Thoracic aorta (tissue), 2 donors: ENCODE measurements around the gene KNDC1. TPM values are rescaled to one million over a fixed set of nuclear protein-coding genes. Genes with fewer than 3 reads are reported as not detected.
A peak's percentile ranks its signal among the peaks of the same experiment; 100 is the strongest.

ENCODE experiments used
- ATAC-seq: fragments of 150-250 bp; one replicate; pipeline ENCODE4 v1.8.0; 2017; ENCODE audit warnings: low read depth; ENCODE audit not compliant: insufficient number of reproducible peaks, low FRiP score
- DNase-seq: peaks from one replicate; pipeline ENCODE4 v3.0.0-alpha.2; 2020; ENCODE audit warnings: low spot score
- H3K27ac ChIP-seq, 2 donors: fragments of 200-600 bp; sonication (generic); 1 replicate in 1 of 2; 2 replicates in 1 of 2; pipeline ENCODE4 v1.5.1; 2016; ENCODE audit warnings: mild to moderate bottlenecking in 2 of 2, moderate library complexity in 2 of 2
- H3K27me3 ChIP-seq: fragments of 200-600 bp; sonication (generic); replicated peaks from 2 replicates; pipeline ENCODE4 v1.6.0; 2016; ENCODE audit warnings: mild to moderate bottlenecking; ENCODE audit not compliant: insufficient read depth
- H3K36me3 ChIP-seq: fragments of 200-600 bp; sonication (generic); one replicate; pipeline ENCODE4 v1.5.1; 2016
- H3K4me1 ChIP-seq, 2 donors: fragments of 200-600 bp; sonication (generic); 1 replicate in 1 of 2; 2 replicates in 1 of 2; pipeline versions ENCODE4 v1.5.1 to v1.6.0; 2016; ENCODE audit warnings: low read depth in 2 of 2, mild to moderate bottlenecking in 1 of 2; ENCODE audit not compliant: control insufficient read depth in 1 of 2
- H3K4me3 ChIP-seq: fragments of 200-600 bp; sonication (generic); 2 replicates; pipeline ENCODE4 v1.5.1; 2016; ENCODE audit warnings: mild to moderate bottlenecking
- H3K9me3 ChIP-seq: fragments of 200-600 bp; sonication (generic); 2 replicates; pipeline ENCODE4 v1.5.1; 2016
- CTCF ChIP-seq: fragments of 200-600 bp; sonication (generic); IDR thresholded peaks from one replicate; pipeline ENCODE4 v1.5.1; 2019; ENCODE audit warnings: antibody characterized with exemption
- total RNA-seq, 2 donors: library from RNA; depleted of rRNA; stranded (reverse); fragments of >200 nt; gene quantifications; one replicate each; pipeline versions ENCODE4 v1.1.0 to v1.2.3, GENCODE V29; 2016

The KNDC1 gene
- total RNA-seq, 2 donors from 2014 or later = 0.14 to 0.95 TPM

GRCh38 chr10:133272964-133273420, 113.0 kb downstream of the KNDC1 start:
- no peaks in the 10 kb centered on the region for H3K9me3 ChIP-seq
- H3K4me3 ChIP-seq = no peak overlapping the region
- no peak for ATAC-seq
- H3K27ac ChIP-seq = no peak overlapping the region
- no peaks in the 10 kb centered on the region for H3K27me3 ChIP-seq
- no peak for DNase-seq
- no peak for TF ChIP-seq CTCF
- H3K36me3 ChIP-seq = peaks cover 4% of the 10 kb centered on the region
- peaks cover 9 to 11% of the 10 kb centered on the region in 2 donors for H3K4me1 ChIP-seq

GRCh38 chr10:133273534-133274143, 113.6 kb downstream of the KNDC1 start:
- Histone ChIP-seq H3K27me3 (no peaks in the 10 kb centered on the region), H3K36me3 (peaks cover 4% of the 10 kb centered on the region), H3K4me3 (no peak overlapping the region), H3K27ac (no peak overlapping the region), H3K9me3 (no peaks in the 10 kb centered on the region), H3K4me1 (peaks cover 9 to 11% of the 10 kb centered on the region in 2 donors)
- no peak for TF ChIP-seq CTCF
- DNase-seq = no peak
- ATAC-seq = no peak

DNA sequence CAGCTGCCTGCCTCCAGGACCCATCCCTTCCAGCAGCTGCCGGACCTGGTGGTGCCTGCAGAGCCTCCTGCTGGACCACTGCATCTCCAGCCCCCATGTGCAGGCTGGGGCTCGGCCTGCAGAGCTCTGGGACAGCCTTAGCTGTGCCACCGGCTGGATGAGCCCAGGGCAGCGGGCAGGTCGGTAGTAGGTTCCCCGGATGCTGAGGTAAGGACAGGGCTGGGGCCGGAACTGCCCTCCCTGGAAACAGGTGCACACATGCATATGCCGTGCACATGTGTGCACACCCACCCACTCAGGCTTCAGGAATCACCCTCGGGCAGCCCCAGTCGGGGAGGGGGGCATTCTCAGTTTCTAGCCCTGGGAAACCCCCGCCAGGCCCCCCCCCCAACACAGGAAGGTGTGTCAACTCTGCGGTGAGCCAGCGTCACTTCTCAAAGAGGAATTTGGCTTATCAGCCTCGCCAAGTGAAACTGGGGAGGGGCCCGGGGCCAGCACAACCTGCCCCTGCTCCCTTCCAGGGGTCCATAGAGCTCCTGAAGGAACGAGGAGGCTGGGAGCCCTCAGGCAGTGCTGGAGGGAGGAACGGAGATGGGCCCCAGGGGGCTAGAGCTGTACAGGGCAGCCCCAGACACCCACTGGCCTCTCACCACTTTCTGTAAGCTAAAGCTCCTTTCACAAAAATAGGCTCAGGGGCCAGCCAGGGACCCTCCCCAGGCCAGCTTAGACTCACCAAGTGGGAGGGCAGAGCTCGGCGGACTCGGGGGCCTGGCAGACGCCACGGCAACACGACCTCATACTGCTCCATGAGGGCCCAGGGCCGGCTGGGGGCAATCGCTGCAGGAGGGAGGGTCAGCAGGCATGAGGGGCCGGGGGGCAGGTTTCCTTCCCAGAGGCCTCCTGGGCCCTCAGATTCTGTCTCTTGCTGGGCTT, 115.0 kb downstream of the KNDC1 start:
- Histone ChIP-seq H3K36me3 (peaks cover 10% of the 10 kb centered on the region), H3K27ac (no peak overlapping the region), H3K27me3 (no peaks in the 10 kb centered on the region), H3K9me3 (no peaks in the 10 kb centered on the region), H3K4me1 (peaks cover 9 to 11% of the 10 kb centered on the region in 2 donors), H3K4me3 (peak overlapping the region; percentile 58)
- ATAC-seq (no peak), DNase-seq (no peak)
- no peak for TF ChIP-seq CTCF

DNA sequence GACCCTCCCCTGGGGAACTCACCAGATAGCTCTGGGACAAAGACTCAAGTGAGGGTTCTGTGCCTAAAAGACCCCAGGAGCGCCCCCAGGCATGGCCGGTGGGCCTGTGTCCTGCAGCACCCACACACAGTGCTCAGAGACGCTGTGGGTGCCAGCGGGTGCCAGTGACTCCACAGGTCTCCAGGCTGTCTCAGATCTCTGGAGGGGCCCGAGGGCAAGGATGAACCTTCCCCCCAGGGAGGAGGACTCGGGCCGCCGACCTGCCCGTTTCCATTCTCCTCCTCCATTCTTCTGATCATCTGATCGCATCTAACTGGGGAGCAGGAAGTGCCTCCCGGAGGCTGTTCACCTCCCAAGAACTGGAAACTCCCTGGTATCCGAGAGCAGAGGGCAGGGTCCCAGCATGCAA, 115.7 kb downstream of the KNDC1 start:
- peaks cover 10% of the 10 kb centered on the region for H3K36me3 ChIP-seq
- ATAC-seq (no peak), DNase-seq (no peak)
- peaks cover 9 to 11% of the 10 kb centered on the region in 2 donors for H3K4me1 ChIP-seq
- TF ChIP-seq CTCF = no peak
- no peaks in the 10 kb centered on the region for H3K27me3 ChIP-seq
- H3K4me3 ChIP-seq = peak overlapping the region; percentile 58
- no peak overlapping the region for H3K27ac ChIP-seq
- no peaks in the 10 kb centered on the region for H3K9me3 ChIP-seq

Other genes starting within 250 kb of the KNDC1 start
- gene CFAP46, start 217.6 kb upstream of the KNDC1 start, total RNA-seq = not detected
- not detected for gene ADGRA1, start 72.3 kb upstream of the KNDC1 start, total RNA-seq
- not detected for gene UTF1, start 70.0 kb downstream of the KNDC1 start, total RNA-seq
- 1 to 10 TPM; 5.1 to 9.5 TPM for gene VENTX, start 77.6 kb downstream of the KNDC1 start, total RNA-seq
- gene ADAM8, start 116.6 kb downstream of the KNDC1 start, total RNA-seq = 10 to 100 TPM in 1 of 2 donors, 1 to 10 TPM in 1; 7.2 to 14.0 TPM
- gene TUBGCP2, start 148.7 kb downstream of the KNDC1 start, total RNA-seq = 10 to 100 TPM; 51.2 to 65.5 TPM
- 10 to 100 TPM; 20.0 to 33.2 TPM for gene ZNF511, start 148.7 kb downstream of the KNDC1 start, total RNA-seq
- gene CALY, start 176.7 kb downstream of the KNDC1 start, total RNA-seq = not detected
- gene PRAP1, start 187.2 kb downstream of the KNDC1 start, total RNA-seq = not detected
- 10 to 100 TPM; 13.1 to 26.1 TPM for gene FUOM, start 197.8 kb downstream of the KNDC1 start, total RNA-seq
- gene ECHS1, start 213.1 kb downstream of the KNDC1 start, total RNA-seq = 10 to 100 TPM; 27.5 to 64.6 TPM
- 1 to 10 TPM; 7.0 to 9.1 TPM for gene PAOX, start 219.0 kb downstream of the KNDC1 start, total RNA-seq
- 10 to 100 TPM; 18.0 to 18.6 TPM for gene MTG1, start 233.9 kb downstream of the KNDC1 start, total RNA-seq